K562 (cell line): ENCODE results near the gene ANXA9. TPM values are rescaled to one million over a fixed set of nuclear protein-coding genes. Genes with fewer than 3 reads are reported as not detected.

Experiments used
- DPF2 ChIP-seq: fragments of 450-650 bp; IDR thresholded peaks from 2 replicates; pipeline ENCODE4 v1.6.1; 2016
- E2F4 ChIP-seq: sonication (generic); formaldehyde crosslinking; IDR thresholded peaks from 2 replicates; pipeline ENCODE4 v1.8.0; 2022; ENCODE audit warnings: mild to moderate bottlenecking, low read depth, missing genetic modification reagents
- EWSR1 ChIP-seq: fragments of 450-650 bp; IDR thresholded peaks from 2 replicates; pipeline ENCODE4 v1.6.1; 2018; ENCODE audit warnings: borderline replicate concordance, mild to moderate bottlenecking, low read depth, moderate library complexity; ENCODE audit not compliant: partially characterized antibody
- FOXK1 ChIP-seq: sonication (generic); formaldehyde crosslinking; IDR thresholded peaks from 2 replicates; pipeline ENCODE4 v1.8.0; 2022; ENCODE audit warnings: missing genetic modification reagents, mild to moderate bottlenecking, borderline replicate concordance
- MBD1 ChIP-seq: fragments of 250-450 bp; sonication (Bioruptor Pico); IDR thresholded peaks from 2 replicates; pipeline ENCODE4 v1.8.0; 2022; ENCODE audit warnings: inconsistent platforms
- NFE2 ChIP-seq: IDR thresholded peaks from 2 replicates; pipeline ENCODE4 v1.6.1; 2014; ENCODE audit warnings: antibody characterized with exemption, low read depth
- SETDB1 ChIP-seq: IDR thresholded peaks from one replicate; pipeline ENCODE4 v1.6.1; 2012; ENCODE audit warnings: low read length, control low read depth, inconsistent platforms
- SP1 ChIP-seq: sonication (generic); formaldehyde crosslinking; IDR thresholded peaks from 2 replicates; pipeline ENCODE4 v1.8.1; 2022; ENCODE audit warnings: mild to moderate bottlenecking, missing genetic modification reagents
- SRSF1 ChIP-seq: fragments of 200-400 bp; formaldehyde crosslinking; IDR thresholded peaks from 2 replicates; pipeline ENCODE4 v1.6.1; 2017; ENCODE audit warnings: mild to moderate bottlenecking, low read depth, low read length, moderate library complexity
- TCF7L2 ChIP-seq: fragments of 150-350 bp; IDR thresholded peaks from 2 replicates; pipeline ENCODE4 v1.6.1; 2016; ENCODE audit warnings: low read depth, mild to moderate bottlenecking, low read length, moderate library complexity
- ZNF253 ChIP-seq: fragments of 250-450 bp; sonication (Bioruptor Pico); conservative IDR thresholded peaks from 2 replicates; pipeline ENCODE4 v1.6.1; 2021; ENCODE audit warnings: mild to moderate bottlenecking
- polyA plus RNA-seq, 8 experiments: library from polyadenylated mRNA; depleted of rRNA in 4 of 8; stranded (reverse) in 5 of 8; unstranded in 3 of 8; fragments of >200 nt; fragmentation: Nextera tagmentation in 2 of 8; fragmentation: Illumina TruSeq in 1 of 8; extraction: Ambion mirVana in 2 of 8; extraction: Trizol in 1 of 8; gene quantifications; 2 replicates each; pipeline versions ENCODE4 v1.2.1 to v1.2.3, GENCODE V29; 2011 to 2014; ENCODE audit warnings: inconsistent platforms in 1 of 8, missing spikeins in 1 of 8
- total RNA-seq, 7 experiments: library from RNA; depleted of rRNA in 6 of 7; stranded (reverse); fragments of >200 nt in 6 of 7; fragmentation: Illumina TruSeq in 2 of 7; extraction: Trizol in 2 of 7; gene quantifications; 2 replicates each; pipeline versions ENCODE4 v1.2.1 to v1.2.3, GENCODE V29; 2011 to 2021; ENCODE audit warnings: low replicate concordance in 1 of 7
- TF ChIP-seq, protein P1 (sequence below), 3 experiments: IDR thresholded peaks in 2 of 3; conservative IDR thresholded peaks in 1 of 3; 2 replicates each; pipeline ENCODE4 v1.5.1; 2011 to 2012; ENCODE audit warnings: low read length in 3 of 3, mild to moderate bottlenecking in 3 of 3, control low read depth in 2 of 3, improper control_type of control experiment in 1 of 3, inconsistent platforms in 1 of 3, low read depth in 1 of 3, mixed read lengths in 1 of 3, moderate library complexity in 1 of 3; ENCODE audit not compliant: insufficient read depth in 2 of 3
- TF ChIP-seq, protein P2 (sequence below): sonication (generic); formaldehyde crosslinking; IDR thresholded peaks from 2 replicates; pipeline ENCODE4 v1.8.1; 2023; ENCODE audit warnings: mild to moderate bottlenecking, missing genetic modification reagents
- TF ChIP-seq, protein P3 (sequence below), 2 experiments: fragments of 150-350 bp in 1 of 2; IDR thresholded peaks; 2 replicates each; pipeline ENCODE4 v1.6.1; 2012 to 2016; ENCODE audit warnings: low read depth in 2 of 2, low read length in 2 of 2, mild to moderate bottlenecking in 1 of 2, moderate library complexity in 1 of 2

ANXA9 gene
- total and polyA plus RNA-seq, 9 of the 15 experiments (the other 6 are each of a cell fraction or from before 2014, with no cell fraction given): 0.24 to 1.6 (median 0.57) TPM

- TF ChIP-seq, protein P1, sequence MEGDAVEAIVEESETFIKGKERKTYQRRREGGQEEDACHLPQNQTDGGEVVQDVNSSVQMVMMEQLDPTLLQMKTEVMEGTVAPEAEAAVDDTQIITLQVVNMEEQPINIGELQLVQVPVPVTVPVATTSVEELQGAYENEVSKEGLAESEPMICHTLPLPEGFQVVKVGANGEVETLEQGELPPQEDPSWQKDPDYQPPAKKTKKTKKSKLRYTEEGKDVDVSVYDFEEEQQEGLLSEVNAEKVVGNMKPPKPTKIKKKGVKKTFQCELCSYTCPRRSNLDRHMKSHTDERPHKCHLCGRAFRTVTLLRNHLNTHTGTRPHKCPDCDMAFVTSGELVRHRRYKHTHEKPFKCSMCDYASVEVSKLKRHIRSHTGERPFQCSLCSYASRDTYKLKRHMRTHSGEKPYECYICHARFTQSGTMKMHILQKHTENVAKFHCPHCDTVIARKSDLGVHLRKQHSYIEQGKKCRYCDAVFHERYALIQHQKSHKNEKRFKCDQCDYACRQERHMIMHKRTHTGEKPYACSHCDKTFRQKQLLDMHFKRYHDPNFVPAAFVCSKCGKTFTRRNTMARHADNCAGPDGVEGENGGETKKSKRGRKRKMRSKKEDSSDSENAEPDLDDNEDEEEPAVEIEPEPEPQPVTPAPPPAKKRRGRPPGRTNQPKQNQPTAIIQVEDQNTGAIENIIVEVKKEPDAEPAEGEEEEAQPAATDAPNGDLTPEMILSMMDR (IDR thresholded peaks at IDR 0.05 in 2 of 3, conservative IDR thresholded peaks at IDR 0.05 in 1 of 3; ENCODE audit: insufficient read depth in 2 of 3, low read depth in 1 of 3, low read length in 3 of 3): peak; percentile 77 to 87 (median 82)
- no peak for TF ChIP-seq ZNF253 (CRISPR knock-in tag)
- no peak for TF ChIP-seq FOXK1
- 0 out of 2 replicates have a peak, but pooled peaks have one; percentile 26 for TF ChIP-seq SP1 (CRISPR knock-in tag)
- TF ChIP-seq E2F4 (CRISPR knock-in tag): no peak
- TF ChIP-seq NFE2: no peak
- TF ChIP-seq, protein P2, sequence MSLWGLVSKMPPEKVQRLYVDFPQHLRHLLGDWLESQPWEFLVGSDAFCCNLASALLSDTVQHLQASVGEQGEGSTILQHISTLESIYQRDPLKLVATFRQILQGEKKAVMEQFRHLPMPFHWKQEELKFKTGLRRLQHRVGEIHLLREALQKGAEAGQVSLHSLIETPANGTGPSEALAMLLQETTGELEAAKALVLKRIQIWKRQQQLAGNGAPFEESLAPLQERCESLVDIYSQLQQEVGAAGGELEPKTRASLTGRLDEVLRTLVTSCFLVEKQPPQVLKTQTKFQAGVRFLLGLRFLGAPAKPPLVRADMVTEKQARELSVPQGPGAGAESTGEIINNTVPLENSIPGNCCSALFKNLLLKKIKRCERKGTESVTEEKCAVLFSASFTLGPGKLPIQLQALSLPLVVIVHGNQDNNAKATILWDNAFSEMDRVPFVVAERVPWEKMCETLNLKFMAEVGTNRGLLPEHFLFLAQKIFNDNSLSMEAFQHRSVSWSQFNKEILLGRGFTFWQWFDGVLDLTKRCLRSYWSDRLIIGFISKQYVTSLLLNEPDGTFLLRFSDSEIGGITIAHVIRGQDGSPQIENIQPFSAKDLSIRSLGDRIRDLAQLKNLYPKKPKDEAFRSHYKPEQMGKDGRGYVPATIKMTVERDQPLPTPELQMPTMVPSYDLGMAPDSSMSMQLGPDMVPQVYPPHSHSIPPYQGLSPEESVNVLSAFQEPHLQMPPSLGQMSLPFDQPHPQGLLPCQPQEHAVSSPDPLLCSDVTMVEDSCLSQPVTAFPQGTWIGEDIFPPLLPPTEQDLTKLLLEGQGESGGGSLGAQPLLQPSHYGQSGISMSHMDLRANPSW (CRISPR knock-in tag): no peak
- TF ChIP-seq, protein P3, sequence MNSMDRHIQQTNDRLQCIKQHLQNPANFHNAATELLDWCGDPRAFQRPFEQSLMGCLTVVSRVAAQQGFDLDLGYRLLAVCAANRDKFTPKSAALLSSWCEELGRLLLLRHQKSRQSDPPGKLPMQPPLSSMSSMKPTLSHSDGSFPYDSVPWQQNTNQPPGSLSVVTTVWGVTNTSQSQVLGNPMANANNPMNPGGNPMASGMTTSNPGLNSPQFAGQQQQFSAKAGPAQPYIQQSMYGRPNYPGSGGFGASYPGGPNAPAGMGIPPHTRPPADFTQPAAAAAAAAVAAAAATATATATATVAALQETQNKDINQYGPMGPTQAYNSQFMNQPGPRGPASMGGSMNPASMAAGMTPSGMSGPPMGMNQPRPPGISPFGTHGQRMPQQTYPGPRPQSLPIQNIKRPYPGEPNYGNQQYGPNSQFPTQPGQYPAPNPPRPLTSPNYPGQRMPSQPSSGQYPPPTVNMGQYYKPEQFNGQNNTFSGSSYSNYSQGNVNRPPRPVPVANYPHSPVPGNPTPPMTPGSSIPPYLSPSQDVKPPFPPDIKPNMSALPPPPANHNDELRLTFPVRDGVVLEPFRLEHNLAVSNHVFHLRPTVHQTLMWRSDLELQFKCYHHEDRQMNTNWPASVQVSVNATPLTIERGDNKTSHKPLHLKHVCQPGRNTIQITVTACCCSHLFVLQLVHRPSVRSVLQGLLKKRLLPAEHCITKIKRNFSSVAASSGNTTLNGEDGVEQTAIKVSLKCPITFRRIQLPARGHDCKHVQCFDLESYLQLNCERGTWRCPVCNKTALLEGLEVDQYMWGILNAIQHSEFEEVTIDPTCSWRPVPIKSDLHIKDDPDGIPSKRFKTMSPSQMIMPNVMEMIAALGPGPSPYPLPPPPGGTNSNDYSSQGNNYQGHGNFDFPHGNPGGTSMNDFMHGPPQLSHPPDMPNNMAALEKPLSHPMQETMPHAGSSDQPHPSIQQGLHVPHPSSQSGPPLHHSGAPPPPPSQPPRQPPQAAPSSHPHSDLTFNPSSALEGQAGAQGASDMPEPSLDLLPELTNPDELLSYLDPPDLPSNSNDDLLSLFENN (IDR thresholded peaks at IDR 0.05; ENCODE audit: low read depth in 2 of 2, low read length in 2 of 2): no peak
- no peak for TF ChIP-seq SETDB1
- TF ChIP-seq TCF7L2: no peak
- TF ChIP-seq EWSR1: no peak
- TF ChIP-seq SRSF1: no peak
- no peak for TF ChIP-seq DPF2
- no peak for TF ChIP-seq MBD1 (CRISPR knock-in tag)
Observed at GRCh38 chr1:151006327-151007052, 24.4 kb downstream of the ANXA9 start, which contains the start of gene MINDY1 (continued).
